B cell (primary cell): ENCODE results near the gene EFCAB10. TPM values are rescaled to one million over a fixed set of nuclear protein-coding genes. Genes with fewer than 3 reads are reported as not detected.

ENCODE experiments used
- ATAC-seq: fragments of 200-7000 bp; cut with Tn5 transposase; one replicate; pipeline ENCODE4 v1.10.0; 2021; ENCODE audit warnings: low read depth, mild to moderate bottlenecking, moderate number of reproducible peaks, moderate library complexity
- CTCF ChIA-PET: fragments of 350-600 bp; sonication (Branson Sonifier 250); formaldehyde crosslinking; loops from one replicate; lab custom pipeline; 2021; ENCODE audit warnings: antibody characterized with exemption, inconsistent platforms; lab: Charles Lee
- POLR2A ChIA-PET: fragments of 350-600 bp; sonication (Branson Sonifier 250); formaldehyde crosslinking; loops from one replicate; lab custom pipeline; 2021; ENCODE audit warnings: antibody characterized with exemption; lab: Charles Lee
- DNase-seq: peaks from one replicate; pipeline ENCODE4 v3.0.0; 2013
- H2AFZ ChIP-seq: 2 replicates; pipeline ENCODE4 v1.6.1; 2012; ENCODE audit warnings: mild to moderate bottlenecking, low read depth, low read length; ENCODE audit not compliant: insufficient read depth, poor library complexity, severe bottlenecking
- H3K27ac ChIP-seq, 2 donors: 1 replicate in 1 of 2; 2 replicates in 1 of 2; pipeline ENCODE4 v1.5.1; 2012 to 2013; ENCODE audit warnings: low read length in 2 of 2, mild to moderate bottlenecking in 2 of 2, moderate library complexity in 1 of 2
- H3K27me3 ChIP-seq, 4 experiments: fragments of 200-600 bp in 1 of 4; sonication (generic) in 1 of 4; replicated peaks in 1 of 4; 1 replicate in 2 of 4; 2 replicates in 2 of 4; pipeline versions ENCODE4 v1.6.1 to v1.7.0; 2013 to 2016; ENCODE audit warnings: low read length in 3 of 4, mild to moderate bottlenecking in 2 of 4, mixed read lengths in 1 of 4, moderate library complexity in 1 of 4; ENCODE audit not compliant: insufficient read depth in 4 of 4, control insufficient read depth in 3 of 4; ENCODE audit errors: control extremely low read depth in 1 of 4
- H3K36me3 ChIP-seq, 2 experiments: replicated peaks in 1 of 2; 1 replicate in 1 of 2; 2 replicates in 1 of 2; pipeline versions ENCODE4 v1.6.1 to v1.7.1; 2013; ENCODE audit warnings: low read length in 1 of 2; ENCODE audit not compliant: insufficient read depth in 2 of 2, control insufficient read depth in 1 of 2; ENCODE audit errors: control extremely low read depth in 1 of 2, extremely low read depth in 1 of 2
- H3K4me1 ChIP-seq, 2 donors: fragments of 200-600 bp in 1 of 2; sonication (generic) in 1 of 2; 1 replicate in 1 of 2; 2 replicates in 1 of 2; pipeline versions ENCODE4 v1.5.1 to v1.6.1; 2013 to 2017; ENCODE audit warnings: low read length in 2 of 2; ENCODE audit not compliant: control insufficient read depth in 2 of 2, insufficient read depth in 2 of 2
- H3K4me2 ChIP-seq: replicated peaks from 2 replicates; pipeline ENCODE3; 2012; ENCODE audit warnings: mild to moderate bottlenecking, low read depth, low read length; ENCODE audit not compliant: poor library complexity, severe bottlenecking
- H3K4me3 ChIP-seq, 5 experiments: fragments of 200-600 bp in 1 of 5; sonication (generic) in 1 of 5; 1 replicate in 3 of 5; 2 replicates in 2 of 5; pipeline versions ENCODE4 v1.5.1 to v1.7.0; 2011 to 2016; ENCODE audit warnings: low read length in 4 of 5, mild to moderate bottlenecking in 4 of 5, low read depth in 2 of 5, control low read depth in 1 of 5, moderate library complexity in 1 of 5; ENCODE audit not compliant: insufficient read depth in 1 of 5; ENCODE audit errors: control extremely low read depth in 1 of 5, extremely low read depth in 1 of 5
- H3K79me2 ChIP-seq: fragments of 200-600 bp; sonication (generic); one replicate; pipeline ENCODE4 v1.6.0; 2016; ENCODE audit warnings: low read length; ENCODE audit not compliant: control insufficient read depth, insufficient read depth
- H3K9ac ChIP-seq: fragments of 200-600 bp; sonication (generic); 2 replicates; pipeline ENCODE4 v1.6.1; 2017; ENCODE audit warnings: mild to moderate bottlenecking, low read length, moderate library complexity
- H3K9me3 ChIP-seq, 3 donors: one replicate each; pipeline versions ENCODE4 v1.6.1 to v1.7.1; 2013; ENCODE audit warnings: low read length in 2 of 3; ENCODE audit not compliant: control insufficient read depth in 2 of 3, insufficient read depth in 1 of 3; ENCODE audit errors: control extremely low read depth in 1 of 3
- H4K20me1 ChIP-seq: 2 replicates; pipeline ENCODE4 v1.6.0; 2012; ENCODE audit warnings: mild to moderate bottlenecking, low read length; ENCODE audit not compliant: insufficient read depth, control insufficient read depth, poor library complexity, severe bottlenecking
- H3K27ac Mint-ChIP-seq: one replicate; pipeline ENCODE4 v1.8.0; 2021; ENCODE audit warnings: mixed read lengths
- H3K27me3 Mint-ChIP-seq: one replicate; pipeline ENCODE4 v1.8.0; 2021; ENCODE audit warnings: mixed read lengths
- H3K4me1 Mint-ChIP-seq: one replicate; pipeline ENCODE4 v1.8.0; 2021; ENCODE audit warnings: mixed read lengths
- H3K4me3 Mint-ChIP-seq: one replicate; pipeline ENCODE4 v1.8.0; 2021; ENCODE audit warnings: mixed read lengths
- H3K9me3 Mint-ChIP-seq: one replicate; pipeline ENCODE4 v1.8.0; 2022; ENCODE audit warnings: mixed read lengths; ENCODE audit not compliant: insufficient read depth
- EZH2 ChIP-seq: IDR thresholded peaks from 2 replicates; pipeline ENCODE4 v1.6.1; 2012; ENCODE audit warnings: borderline replicate concordance, low read depth, mild to moderate bottlenecking, moderate library complexity, low read length; ENCODE audit not compliant: insufficient read depth, poor library complexity, severe bottlenecking
- WGBS: methylation state at CpG from one replicate; pipeline ENCODE4 v1.1.5; 2013; ENCODE audit warnings: missing lambda C conversion rate; ENCODE audit not compliant: insufficient coverage; 5-methylcytosine and 5-hydroxymethylcytosine counted together
- intact Hi-C: fragments of 100-400 bp; cut with micrococcal nuclease; formaldehyde crosslinking; loops from one replicate; pipeline ENCODE4 v1.10.0; 2022
- polyA plus RNA-seq: library from polyadenylated mRNA; depleted of rRNA; stranded (reverse); fragments of >200 nt; gene quantifications from 2 replicates; pipeline ENCODE4 v1.2.3, GENCODE V29; 2012
- total RNA-seq, 2 donors: library from RNA; stranded (reverse); fragments of 120-200 nt in 1 of 2; gene quantifications; 1 replicate in 1 of 2; 2 replicates in 1 of 2; pipeline versions ENCODE4 v1.2.3 to v1.2.4, GENCODE V29; 2013 to 2022
- TF ChIP-seq, protein P1 (sequence below): fragments of 200-600 bp; IDR thresholded peaks from one replicate; pipeline ENCODE4 v1.8.0; 2022; ENCODE audit warnings: antibody characterized with exemption, mild to moderate bottlenecking

Gene EFCAB10
- total and polyA plus RNA-seq, 2 donors (not counting 1 experiment from before 2014, with no cell fraction given), result not detected

- Mint-ChIP-seq H3K27me3 (no peaks in the 10 kb centered on the region), H3K9me3 (no peaks in the 10 kb centered on the region), H3K4me3 (peak overlapping the region; percentile 92), H3K27ac (peak overlapping the region; percentile 97), H3K4me1 (peaks cover 24% of the 10 kb centered on the region)
- no peaks in the 10 kb centered on the region for H3K9me3 ChIP-seq
- H3K27me3 ChIP-seq, result no peaks in the 10 kb centered on the region
- H3K9ac ChIP-seq, result peak overlapping the region; percentile 82
- CTCF ChIA-PET, result interaction anchor here (1.3 to 1.8 kb wide), 5 partner anchors 9 to 509 kb away, joined by 3 to 5 read pairs (median 3); no protein-coding TSS in a partner anchor
- peaks cover 2 to 20% of the 10 kb centered on the region in 2 experiments for H3K36me3 ChIP-seq
- ATAC-seq, result no peak
- peaks cover 18 to 22% of the 10 kb centered on the region in 2 donors for H3K4me1 ChIP-seq
- WGBS, result 36% methylated on average over 2 of the region's 12 CpGs
- POLR2A ChIA-PET, result interaction anchor here (0.7 to 1.6 kb wide), 2 partner anchors 10 to 276 kb away, joined by 3 to 22 read pairs; partner anchors contain the start of gene PUS7
- no peak for DNase-seq
- no peak for TF ChIP-seq EZH2
- TF ChIP-seq, protein P1, sequence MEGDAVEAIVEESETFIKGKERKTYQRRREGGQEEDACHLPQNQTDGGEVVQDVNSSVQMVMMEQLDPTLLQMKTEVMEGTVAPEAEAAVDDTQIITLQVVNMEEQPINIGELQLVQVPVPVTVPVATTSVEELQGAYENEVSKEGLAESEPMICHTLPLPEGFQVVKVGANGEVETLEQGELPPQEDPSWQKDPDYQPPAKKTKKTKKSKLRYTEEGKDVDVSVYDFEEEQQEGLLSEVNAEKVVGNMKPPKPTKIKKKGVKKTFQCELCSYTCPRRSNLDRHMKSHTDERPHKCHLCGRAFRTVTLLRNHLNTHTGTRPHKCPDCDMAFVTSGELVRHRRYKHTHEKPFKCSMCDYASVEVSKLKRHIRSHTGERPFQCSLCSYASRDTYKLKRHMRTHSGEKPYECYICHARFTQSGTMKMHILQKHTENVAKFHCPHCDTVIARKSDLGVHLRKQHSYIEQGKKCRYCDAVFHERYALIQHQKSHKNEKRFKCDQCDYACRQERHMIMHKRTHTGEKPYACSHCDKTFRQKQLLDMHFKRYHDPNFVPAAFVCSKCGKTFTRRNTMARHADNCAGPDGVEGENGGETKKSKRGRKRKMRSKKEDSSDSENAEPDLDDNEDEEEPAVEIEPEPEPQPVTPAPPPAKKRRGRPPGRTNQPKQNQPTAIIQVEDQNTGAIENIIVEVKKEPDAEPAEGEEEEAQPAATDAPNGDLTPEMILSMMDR, result no peak
- intact Hi-C loops, result loop anchor here (1.0 to 5.0 kb wide), 7 partner anchors 11 to 1634 kb away; partner anchors contain the start of genes HBP1, KMT2E, ORC5 and PUS7
- peak overlapping the region; percentile 81 to 98 (median 88) for H3K4me3 ChIP-seq
- H3K79me2 ChIP-seq, result peaks cover 38% of the 10 kb centered on the region
- H2AFZ ChIP-seq, result peak overlapping the region; percentile 92
- H3K4me2 ChIP-seq, result peak overlapping the region; percentile 97
- H4K20me1 ChIP-seq, result no peaks in the 10 kb centered on the region
- H3K27ac ChIP-seq, result peak overlapping the region; percentile 74 to 91
Measured at GRCh38 chr7:105532709-105533460, 48.4 kb downstream of the EFCAB10 start.
